COLO668 (cell line): ENCODE data around the gene HECW1.
A peak's percentile ranks its signal among the peaks of the same experiment; 100 is the strongest.
"Not testable (repeated sequence)": the region's sequence is repeated elsewhere in the genome, so short reads cannot be mapped to it uniquely, and the experiment has no call there.

ENCODE experiments used
- DNase-seq: peaks from one replicate; lab custom pipeline; 2025; ENCODE audit not compliant: unreplicated experiment; lab: John Stamatoyannopoulos, UW

The HECW1 gene

DNA sequence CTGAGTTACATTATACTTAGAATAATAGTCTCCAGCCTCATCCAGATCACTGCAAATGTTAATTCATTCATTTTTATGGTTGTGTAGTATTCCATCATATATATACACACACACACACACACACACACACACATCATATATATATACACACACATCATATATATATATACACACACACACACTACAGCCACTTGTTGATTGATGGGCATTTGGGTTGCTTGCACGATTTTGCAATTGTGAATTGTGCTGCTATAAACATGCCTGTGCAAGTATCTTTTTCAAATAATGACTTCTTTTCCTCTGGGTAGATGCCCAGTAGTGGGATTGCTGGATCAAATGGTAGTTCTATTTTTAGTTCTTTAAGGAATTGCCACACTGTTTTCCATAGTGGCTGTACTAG, 233.2 kb downstream of the HECW1 start:
- not testable (repeated sequence) for DNase-seq

- DNase-seq, result no peak
Measured at GRCh38 chr7:43351683-43352082, 239.2 kb downstream of the HECW1 start.

- no peak for DNase-seq
Measured at GRCh38 chr7:43353902-43354301, 241.5 kb downstream of the HECW1 start.

- DNase-seq, result peak; percentile 81
Measured at GRCh38 chr7:43362652-43363034, 250.2 kb downstream of the HECW1 start.

DNA sequence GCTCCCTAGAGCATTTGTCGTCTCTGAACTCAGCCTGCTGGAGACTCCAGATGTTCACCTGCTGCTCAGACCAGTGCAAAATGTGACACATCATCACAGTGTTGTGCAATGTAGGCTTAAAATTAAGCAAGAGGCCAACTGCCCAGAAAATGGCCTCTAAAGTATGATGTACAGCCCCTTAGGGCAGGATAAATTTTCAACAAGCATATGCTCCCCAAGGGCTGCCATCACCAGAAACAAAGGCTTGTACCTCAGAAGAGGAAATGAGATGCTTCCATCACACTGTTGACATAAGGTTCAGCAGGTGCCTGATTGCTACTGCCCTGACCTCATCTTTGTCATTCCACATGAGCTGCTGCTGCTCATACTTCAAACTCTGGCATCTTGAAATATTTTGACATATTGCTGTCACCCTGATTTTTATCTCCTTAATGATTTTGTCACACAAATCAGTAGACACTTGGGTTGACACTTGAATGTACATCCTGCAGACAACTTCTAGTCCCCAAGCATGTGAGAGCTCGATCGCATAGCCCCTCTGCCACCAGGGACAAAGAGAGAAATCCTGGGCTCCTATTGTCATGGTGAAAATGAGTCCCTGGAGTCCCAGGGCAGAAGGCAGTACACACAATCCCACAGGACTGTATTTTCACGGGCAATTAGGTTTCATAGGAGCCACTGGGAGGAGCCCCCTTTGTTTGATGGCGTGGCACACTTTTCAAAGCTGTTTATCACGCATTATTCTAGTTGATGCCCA, 250.8 kb downstream of the HECW1 start:
- peak; percentile 53 for DNase-seq

GRCh38 chr7:43364391-43364790, 251.9 kb downstream of the HECW1 start:
- DNase-seq, result no peak

- no peak for DNase-seq
Measured at GRCh38 chr7:43372676-43373355, 260.4 kb downstream of the HECW1 start.

GRCh38 chr7:43377196-43377960, 264.9 kb downstream of the HECW1 start:
- DNase-seq, result no peak

DNA sequence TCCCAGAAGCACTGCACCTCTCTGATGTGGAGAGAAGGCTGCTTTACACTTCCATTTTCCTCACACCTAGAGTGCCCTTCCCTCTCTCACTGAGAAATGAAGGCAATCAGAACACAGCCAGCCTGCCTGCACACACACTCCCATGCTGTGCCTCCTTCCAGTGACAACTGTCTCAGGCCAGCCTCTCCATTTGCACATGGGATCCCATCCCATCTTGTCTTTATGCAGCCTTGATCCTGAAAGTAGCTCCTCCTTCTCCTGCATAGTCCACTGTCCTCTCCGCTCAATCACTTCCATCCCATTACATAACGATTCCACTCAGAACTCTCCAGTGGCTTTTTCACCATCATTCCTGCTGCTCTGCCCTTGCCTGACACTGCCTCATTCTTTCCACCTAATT, 266.8 kb downstream of the HECW1 start:
- no peak for DNase-seq

GRCh38 chr7:43384616-43385308, 272.3 kb downstream of the HECW1 start:
- DNase-seq, result no peak

DNA sequence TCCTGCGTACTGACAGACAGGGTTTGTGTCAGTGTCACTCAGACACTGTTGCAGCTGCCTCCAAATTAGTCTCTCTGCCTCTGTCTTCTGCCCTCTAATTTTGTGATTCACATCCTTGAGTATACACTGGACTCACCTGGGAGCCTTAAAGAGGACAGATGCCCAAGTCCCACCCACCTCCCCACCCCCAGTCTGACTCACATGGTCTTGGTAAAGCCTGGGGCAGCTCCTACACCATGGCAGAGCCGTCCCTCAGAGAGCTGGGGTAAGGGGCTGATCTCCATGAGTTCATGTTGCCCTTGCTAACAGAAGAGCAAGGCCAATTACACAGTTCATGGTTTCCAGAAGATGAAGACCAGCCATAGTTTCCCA, 272.8 kb downstream of the HECW1 start:
- no peak for DNase-seq

DNA sequence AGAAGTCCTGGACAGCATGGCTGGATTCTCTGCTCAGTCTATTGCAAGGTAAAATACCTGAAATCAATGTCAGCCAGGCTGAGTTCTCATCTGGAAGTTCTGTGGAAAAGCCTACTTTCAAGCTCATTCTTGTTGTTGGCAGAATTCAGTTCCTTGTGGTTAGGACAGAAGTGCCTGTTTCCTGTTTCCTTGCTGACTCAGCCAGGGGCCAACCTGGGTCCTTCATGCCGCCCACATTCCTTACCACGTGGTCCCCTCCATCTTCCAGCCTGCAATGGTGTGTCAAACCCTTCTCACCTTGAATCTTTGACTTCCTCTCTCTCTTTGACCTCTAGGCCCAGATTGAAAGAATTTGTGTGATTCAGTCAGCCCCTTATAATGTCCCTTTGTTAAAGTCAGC, 273.4 kb downstream of the HECW1 start:
- no peak for DNase-seq

- DNase-seq, result no peak
Measured at GRCh38 chr7:43387932-43388331, 275.5 kb downstream of the HECW1 start.

DNA sequence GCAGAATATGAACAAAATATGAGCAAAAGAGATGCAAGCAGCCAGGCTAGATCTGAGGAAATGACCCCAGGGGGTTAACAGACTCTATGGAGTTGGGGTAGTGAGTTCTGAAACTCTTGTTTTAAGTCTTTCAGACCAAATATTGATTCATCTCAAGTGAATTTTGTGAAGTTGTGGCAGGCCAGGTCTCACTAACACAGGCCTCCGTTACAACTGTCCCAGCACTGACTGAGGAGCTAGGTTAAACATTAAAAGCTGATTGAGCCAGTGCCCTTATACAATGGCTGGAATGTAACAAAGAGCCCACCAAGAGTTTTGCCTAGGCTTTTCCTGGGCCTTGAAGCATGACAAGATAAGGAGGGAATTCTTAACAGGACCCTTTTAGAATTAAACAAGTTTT, 278.1 kb downstream of the HECW1 start:
- DNase-seq, result no peak

DNA sequence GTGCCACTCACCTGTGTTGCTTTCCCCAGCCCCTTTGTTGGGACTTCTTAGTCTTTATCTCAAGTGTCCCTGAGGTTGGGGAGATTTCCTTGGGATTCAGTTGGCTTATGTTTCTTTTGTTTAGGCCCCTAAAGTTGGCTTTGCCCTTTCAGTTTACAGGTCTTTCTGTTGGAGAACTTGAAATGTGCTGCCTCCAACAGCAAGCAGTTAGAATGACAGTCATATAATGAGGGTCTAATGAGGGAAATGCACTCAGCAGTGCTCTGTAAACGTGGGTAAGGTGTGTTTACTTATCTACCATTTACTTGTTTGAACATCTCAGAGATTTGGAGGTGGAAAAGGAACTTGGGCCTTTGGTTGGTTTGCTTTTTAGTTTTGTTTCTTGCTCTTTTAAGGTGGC, 279.1 kb downstream of the HECW1 start:
- DNase-seq, result no peak

GRCh38 chr7:43392638-43393330, 280.3 kb downstream of the HECW1 start:
- no peak for DNase-seq

GRCh38 chr7:43394441-43395130, 282.1 kb downstream of the HECW1 start:
- DNase-seq, result no peak

DNA sequence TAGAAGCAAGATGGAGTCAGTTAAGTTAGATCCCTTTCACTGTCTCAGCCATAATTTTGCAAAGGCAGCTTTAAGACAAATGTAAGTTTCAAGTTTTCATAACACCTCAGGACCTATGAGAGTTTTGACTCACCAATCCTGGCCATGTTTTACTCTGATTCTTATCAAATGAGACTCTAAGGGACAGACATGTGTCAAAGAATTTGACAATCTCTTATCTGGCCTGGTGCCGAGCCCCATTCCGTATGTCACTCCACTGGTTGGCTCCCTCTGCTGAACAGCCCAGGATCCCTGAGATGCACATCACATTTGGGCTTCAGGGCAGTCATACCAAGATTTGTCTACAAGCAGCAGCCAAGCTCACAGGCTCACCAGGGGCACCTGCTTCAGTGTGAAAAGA, 282.9 kb downstream of the HECW1 start:
- no peak for DNase-seq

GRCh38 chr7:43396187-43396740, 283.8 kb downstream of the HECW1 start:
- DNase-seq, result no peak

- DNase-seq, result no peak
Measured at GRCh38 chr7:43398831-43399230, 286.4 kb downstream of the HECW1 start.
